ENCODE measurements around the gene CSNK2A1.
"Not testable (repeated sequence)": the region's sequence is repeated elsewhere in the genome, so short reads cannot be mapped to it uniquely, and the experiment has no call there.

The CSNK2A1 gene

DNA sequence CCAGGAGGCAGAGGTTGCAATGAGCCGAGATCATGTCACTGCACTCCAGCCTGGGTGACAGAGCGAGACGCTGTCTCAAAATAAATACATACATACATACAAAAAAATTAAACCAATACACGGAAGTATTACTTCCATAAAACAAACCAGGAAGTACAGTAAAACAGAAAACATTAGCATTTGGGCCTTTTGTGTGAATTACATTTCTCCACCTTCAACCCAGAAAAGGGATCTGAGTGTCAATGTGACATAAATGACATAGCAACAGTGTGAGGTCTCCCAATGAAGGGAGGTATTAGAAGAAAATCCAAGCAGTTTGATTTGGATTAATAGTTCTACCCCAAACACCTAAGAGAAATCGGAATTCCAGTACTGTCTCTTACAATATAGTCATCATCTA lies 10.1 kb downstream of the CSNK2A1 start:
- DNase-seq (ENCODE audit: low spot score): no peak

DNA sequence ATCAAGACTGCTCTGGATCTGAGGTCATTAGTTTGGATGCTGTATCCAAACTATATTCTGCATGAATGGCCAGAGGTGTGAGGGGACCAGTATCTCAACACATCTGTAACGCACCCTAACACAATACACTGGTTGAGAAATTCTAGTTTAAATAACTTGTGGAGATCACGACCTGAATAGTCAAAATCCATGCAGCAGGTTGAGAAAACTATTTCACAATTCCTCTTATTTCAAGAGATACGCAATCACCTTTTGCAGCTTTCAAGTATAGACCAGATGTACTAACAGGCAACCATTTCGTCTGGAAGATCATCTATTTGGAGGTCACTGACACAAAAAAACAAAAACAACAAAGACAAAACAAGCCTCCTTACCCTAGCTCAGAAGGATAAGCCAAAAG lies 11.1 kb downstream of the CSNK2A1 start:
- no peak for DNase-seq (ENCODE audit: low spot score)

DNA sequence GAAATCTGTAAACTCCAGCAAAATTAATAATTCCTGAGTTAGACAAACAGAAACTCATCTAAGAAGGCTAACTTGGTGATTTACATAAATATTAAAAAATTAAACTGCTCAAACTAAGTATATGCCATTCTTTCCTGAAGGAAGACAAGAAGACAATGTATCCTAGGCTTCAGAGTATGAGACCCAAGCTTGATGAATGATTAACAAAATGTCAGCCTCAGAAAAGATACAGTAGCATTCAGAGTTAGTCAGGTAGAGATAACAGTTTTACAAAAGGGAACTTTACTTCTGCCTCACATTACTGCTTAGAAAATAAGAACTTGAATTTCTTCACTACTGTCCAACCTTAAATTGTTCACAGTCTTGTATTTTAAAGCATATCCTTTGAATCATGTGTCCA lies 12.0 kb downstream of the CSNK2A1 start:
- DNase-seq (ENCODE audit: low spot score): no peak

DNA sequence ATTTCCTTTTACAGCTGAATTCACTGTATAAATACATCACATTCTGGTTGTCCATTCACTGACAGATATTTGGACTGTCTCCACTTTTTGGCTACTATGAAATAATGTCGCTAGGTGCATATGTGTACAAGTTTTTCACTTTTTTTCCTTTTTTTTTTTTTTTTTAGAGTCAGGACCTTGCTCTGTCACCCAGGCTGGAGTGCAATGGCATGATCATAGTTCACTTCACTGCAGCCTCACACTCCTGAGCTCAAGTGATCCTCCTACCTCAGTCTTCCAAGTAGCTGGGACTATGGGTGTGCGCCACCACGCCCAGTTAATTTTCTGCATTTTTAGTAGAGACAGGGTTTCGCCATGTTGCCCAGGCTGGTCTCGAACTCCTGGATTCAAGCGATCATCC lies 13.3 kb downstream of the CSNK2A1 start:
- no peak for DNase-seq (ENCODE audit: low spot score)

DNA sequence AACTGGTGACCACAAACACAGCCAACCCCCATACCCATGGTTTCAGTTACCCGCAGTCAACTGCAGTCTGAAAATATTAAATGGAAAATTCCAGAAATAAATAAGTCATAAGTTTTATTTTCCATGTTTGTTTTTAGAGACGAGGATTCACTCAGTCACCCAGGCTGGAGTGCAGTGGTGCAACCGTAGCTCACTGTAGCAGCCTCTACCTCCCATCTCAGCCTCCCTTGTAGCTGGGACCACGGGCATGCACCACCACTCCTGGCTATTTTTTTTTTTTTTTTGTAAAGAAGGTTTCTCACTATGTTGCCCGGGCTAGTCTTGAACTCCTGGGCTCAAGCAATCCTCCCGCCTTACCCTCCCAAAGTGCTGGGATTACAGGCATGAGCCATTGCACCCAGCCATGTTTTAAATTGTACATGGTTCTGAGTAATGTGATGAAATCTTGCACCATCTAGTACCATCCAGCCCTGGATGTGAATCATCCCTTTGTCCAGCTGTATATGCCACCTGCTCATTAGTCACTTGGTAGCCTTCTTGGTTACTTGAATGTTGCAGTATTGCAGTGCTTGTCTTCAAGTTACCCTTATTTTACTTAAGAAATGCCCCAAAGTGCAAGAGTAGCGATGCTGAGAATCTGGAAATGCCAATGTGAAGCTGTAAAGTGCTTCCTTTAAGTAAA lies 14.5 kb downstream of the CSNK2A1 start:
- DNase-seq (ENCODE audit: low spot score): peak; percentile 18

DNA sequence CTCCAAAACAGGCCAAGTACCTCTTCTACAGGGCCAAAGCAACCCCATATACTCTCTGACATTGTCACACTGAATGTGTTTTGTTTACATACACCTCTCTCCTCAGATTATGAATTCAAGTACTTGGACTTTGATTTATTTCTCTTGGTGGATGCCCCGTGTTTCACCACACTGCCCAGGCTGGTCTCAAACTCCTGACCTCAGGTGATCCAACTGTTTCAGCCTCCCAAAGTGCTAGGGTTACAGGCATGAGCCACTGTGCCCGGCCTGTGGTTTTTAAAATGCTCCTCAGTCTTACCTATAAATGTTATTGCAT lies 16.1 kb downstream of the CSNK2A1 start:
- DNase-seq (ENCODE audit: low spot score): no peak

DNA sequence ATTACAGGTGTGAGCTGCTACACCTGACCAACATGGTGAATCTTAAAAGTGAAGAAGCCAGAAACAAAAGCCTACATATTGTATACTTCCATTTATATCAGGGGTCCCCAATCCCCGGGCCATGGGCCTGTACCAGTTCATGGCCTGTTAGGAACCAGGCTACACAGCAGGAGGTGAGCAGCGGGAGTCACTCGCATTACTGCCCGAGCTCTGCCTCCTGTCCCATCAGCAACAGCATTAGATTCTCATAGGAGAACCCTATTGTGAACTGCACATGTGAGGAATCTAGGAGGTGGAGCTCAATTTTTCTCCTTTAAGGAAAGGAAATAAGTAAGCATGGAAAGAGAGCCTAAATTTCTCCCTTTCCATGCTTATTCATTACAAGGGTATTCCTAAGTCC lies 21.7 kb downstream of the CSNK2A1 start:
- DNase-seq (ENCODE audit: low spot score): no peak

DNA sequence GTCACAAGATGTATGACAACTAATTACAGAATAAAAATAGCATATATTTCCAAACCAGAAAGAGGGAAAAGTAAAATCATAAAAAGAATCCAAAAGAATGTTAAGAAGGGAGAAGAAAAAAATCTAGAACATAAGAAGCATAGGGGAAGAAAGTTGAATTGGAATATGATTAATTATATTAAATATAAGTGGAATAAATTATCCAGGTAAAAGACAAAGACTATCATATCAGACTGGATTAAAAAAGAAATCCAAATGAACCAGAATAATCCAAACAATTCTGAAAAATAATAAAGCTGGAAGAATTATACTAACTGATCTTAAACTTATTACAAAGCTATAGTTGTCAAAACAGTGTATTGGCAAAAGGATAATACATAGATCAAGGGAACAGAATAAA lies 23.6 kb downstream of the CSNK2A1 start:
- no peak for DNase-seq (ENCODE audit: low spot score)

DNA sequence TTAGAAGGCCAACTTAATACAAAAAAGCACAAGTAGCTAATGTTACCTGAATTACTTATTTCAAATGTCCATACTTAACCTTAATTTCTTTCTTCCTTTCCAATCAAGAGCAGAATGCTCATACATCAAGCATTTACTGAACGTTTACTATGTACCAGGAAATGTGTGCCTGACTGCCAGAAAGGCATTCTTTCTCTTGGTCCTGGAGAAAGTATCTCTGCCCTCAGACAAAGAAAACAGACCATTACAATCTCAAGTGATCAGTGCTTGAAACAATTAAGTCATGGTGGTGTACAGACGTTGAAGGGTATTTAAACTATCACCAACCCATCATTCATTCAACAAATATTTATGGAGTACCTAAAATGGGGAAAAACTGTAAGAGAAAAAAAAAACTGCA lies 26.4 kb downstream of the CSNK2A1 start:
- DNase-seq (ENCODE audit: low spot score): no peak

DNA sequence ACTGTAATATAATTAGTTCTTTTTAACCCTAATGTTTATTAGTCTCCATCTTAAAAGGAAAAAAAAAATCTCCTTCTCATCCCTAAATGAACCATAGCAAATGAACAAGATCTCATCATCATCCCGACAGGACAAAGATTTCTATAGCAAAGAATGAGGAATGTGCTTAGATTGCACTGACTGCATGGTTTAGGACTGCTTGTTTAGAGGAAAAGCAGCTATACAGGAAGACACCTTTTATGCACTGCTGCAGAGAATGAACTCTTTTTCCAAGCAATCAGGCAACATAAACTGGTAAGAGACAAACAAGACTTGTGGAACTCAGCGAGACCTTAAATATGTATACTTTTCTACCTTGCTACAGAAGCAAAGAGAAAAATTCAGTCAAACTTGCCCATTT lies 26.8 kb downstream of the CSNK2A1 start:
- DNase-seq (ENCODE audit: low spot score): no peak

DNA sequence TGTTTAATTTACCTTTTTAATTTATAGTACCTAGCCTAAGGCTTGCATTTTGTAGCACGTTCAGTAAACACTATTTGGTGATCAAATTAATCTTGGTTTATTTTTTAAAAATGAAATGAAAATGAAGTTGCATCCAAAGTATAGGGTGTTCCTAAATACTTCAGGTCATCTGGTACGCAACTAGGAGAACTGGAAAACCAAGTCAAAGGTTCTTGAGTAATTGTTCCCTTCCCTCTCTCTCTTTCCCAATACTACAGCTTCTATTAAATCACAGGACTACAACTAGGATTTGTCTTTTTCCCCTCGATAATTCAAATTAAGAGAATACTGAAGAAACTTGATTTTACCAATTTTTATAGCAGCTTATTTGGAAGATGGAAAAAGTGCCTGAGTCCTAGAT lies 27.9 kb downstream of the CSNK2A1 start:
- DNase-seq (ENCODE audit: low spot score): no peak

DNA sequence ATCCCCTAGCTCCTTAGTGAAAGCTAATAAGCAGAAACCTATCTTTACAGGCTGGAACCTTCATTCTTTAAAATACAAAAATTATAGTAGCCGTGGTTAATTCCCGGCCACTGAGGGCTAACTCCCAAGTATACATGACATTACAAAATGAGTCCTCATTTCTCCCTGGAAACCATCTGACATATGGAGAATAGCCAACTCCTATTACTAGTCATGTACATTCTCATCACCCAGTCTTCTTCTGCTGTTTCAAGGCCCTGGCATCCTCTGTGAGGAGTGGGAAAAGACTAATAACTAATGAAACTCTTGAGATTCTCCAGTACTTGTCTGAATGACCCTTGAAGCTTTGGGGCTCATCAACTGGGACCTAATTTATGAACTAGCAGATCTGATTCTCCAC lies 30.2 kb downstream of the CSNK2A1 start:
- DNase-seq (ENCODE audit: low spot score): no peak

DNA sequence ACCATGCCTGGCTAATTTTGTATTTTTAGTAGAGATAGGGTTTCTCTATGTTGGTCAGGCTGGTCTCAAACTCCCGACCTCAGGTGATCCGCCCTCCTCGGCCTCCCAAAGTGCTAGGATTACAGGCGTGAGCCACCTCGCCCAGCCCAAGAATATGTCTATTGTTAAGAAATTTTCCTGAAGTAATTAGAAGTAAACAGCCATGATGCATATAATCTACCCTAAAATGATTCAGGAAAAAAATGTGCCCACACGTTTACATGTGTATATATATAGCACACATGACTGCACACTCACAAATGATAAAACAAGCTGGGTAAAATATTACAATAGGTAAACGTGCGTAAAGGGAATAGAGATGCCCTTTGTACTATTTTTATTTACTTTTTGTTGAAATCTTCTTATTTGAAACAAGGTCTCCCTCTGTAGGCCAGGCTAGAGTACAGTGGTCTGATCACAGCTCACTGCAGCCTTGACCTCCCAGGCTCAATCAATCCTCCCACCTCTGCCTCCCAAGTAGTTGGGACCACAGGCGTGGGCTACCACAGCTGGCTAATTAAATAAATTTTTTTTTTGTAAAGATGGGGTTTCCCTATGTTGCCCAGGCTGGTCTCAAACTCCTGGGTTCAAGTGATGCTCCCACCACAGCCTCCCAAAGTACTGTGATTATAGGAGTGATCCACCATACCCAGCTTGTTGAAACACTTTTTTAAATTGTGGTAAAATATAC lies 33.1 kb downstream of the CSNK2A1 start:
- DNase-seq (ENCODE audit: low spot score): not testable (repeated sequence)

DNA sequence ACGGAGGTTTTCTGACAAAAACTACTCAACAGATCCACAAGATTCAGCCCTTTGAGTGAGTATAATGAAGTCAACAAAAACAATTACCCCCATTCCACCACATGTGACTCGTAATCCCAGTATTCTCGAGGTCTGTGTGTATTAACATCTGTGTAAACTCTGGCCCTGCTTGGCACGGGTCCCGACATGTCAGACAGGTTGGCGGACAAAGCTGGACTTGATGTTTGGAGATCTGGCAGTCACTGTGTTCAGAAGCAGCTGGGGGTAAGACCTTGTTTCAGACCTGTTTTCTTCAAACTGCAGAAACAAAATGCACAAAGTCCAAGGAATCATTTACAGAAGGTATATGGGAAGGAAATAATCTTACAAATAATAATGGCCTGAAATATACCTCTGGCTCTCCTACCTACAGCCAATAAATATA lies 35.2 kb downstream of the CSNK2A1 start:
- DNase-seq (ENCODE audit: low spot score): not testable (repeated sequence)

DNA sequence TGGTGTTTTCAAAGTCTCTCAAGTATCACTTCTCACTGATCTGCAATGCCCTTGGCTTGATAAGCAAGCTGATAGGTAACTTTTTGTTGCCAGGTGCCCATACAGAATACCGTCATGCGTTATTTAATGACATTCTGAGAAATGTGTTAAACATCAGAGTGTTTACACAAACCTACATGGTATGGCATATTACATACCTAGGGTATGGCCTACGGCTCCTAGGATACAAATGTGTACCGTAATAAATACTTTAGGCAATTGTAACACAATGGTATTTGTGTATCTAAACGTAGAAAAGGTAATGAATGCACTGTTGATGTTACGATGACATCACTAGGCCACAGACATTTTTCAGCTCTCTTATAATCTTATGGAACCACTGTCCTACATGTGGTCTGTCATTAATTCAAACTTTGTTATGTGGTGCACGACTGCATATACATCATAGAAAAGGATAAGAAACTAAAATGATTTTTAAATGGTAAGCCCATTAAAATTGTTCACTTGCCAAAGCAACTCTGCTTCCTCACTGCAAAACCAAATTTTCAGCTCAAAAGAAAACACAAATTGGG lies 35.7 kb downstream of the CSNK2A1 start:
- no peak for DNase-seq (ENCODE audit: low spot score)

DNA sequence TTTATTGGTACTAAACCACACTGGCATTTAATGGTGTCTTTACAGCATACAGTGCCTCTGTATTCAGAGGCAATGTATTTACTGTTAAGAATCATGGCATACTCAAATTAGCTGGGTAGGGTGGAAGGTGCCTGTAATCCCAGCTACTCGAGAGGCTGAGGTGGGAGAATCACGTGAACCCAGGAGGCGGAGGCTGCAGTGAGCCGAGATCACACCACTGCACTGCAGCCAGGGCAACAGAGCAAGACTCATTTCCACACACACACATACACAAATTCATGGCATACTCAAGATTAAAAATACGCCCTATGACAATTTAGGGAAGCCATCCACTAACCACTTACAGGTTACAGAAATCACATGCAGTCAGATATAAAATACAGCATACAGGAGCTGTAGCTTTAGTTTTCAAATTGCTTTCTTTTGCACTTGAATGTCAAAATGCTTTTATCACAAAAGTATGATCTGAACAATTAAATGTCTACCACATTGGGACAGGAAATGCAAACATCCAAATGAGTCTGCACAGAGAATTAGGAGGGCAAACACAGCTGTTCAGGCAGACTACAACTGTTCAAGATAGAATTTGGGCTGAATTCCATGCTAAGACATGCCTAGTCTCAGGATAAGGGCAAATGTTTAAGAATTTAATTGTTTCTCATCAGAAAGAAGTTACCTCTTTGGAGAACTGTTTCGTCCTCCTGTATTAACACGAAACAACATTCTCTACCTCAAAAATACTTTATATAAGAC lies 36.4 kb downstream of the CSNK2A1 start:
- DNase-seq (ENCODE audit: low spot score): no peak

DNA sequence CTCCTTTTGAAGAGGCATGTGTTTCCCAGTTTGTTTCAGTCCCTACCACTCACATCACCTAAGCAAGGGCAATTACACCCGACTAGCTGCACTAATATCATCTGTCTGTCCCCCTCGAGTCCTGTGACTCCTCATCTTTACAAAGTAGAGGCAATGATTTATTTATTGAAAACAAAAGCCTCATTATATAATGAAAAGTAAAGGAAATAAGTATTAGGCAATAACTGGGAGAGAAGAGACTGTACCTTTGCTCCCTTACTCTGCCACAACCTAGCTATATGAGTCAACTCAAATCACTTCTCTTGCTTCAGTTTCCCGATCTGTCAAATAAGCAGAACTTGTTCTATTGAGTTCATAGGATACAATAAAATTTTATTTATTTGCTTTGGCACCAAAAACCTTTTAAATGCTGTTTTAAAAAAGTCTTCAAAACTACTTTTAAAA lies 38.9 kb downstream of the CSNK2A1 start:
- no peak for DNase-seq (ENCODE audit: low spot score)

DNA sequence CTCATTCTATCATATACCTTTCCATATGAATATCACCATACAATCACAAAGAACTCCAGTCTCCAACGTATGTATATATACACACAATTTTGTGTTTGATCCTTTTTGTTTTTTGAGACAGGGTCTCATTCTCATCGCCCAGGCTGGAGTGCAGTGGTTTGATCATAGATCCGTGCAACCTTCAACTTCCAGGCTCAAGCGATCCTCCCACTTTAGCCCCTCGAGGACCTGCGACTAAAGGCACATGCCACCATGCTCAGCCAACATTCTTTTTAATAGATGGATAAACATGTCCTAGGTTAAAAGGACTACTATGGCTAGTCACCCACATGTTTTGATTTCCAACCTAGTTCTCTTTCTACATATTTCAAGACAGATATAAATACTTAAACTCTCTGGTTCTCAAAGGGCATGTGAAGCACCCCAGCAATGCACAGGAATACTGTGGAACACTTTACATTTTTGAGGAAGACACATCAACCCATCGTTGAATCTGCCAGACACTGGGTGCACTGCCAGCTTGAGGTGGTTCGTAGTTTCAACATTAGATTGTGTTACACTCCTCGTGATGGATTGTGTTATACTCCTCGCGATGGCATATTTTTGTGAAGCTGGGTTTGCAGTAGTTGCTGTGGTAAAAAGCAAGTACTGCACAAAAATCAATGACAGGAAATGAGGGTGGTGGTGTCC lies 40.4 kb downstream of the CSNK2A1 start:
- no peak for DNase-seq (ENCODE audit: low spot score)

DNA sequence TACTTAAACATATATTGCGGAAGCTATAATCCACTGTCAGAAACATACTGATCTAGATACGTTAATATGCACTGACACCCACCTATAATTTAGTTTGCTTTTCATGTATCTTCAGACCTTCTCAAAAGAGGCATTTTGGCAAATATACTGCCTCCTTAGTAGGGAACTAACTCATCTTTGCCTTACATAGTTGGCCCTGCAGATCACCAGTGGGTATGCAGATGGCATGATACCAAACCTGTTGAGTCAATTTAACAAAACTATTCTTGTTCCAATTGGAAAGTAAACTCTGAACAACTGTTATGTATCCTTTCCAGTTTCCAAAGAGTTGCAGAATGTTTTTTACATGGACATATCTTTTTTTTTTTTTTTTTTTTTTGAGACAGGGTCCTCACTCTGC lies 45.6 kb downstream of the CSNK2A1 start:
- DNase-seq (ENCODE audit: low spot score): no peak

DNA sequence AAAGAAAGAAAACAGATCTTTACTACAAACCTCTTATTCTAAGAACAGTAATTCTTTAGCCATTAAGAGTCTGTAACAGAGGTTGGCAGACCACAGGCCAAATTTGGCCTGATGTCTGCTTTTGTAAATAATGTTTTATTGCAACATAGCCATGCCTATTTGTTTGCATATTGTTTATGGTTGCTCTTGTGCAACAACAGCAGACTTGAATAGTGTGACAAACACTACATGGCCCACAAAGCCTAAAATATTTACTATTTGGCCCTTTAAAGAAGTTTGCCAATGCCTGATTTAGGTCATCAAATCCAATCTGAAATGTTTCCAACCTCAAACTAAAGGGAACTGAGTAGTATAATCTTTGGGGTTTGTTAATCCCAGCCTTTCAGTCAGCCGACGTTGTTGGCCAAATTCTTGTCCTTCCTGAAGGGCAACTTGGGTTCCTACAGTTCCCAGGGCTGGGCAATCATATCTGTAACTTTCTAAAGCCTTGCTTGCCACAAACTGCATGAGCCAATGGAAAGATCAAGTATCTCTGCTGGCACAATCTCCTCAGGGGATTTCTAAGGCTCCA lies 47.4 kb downstream of the CSNK2A1 start:
- DNase-seq (ENCODE audit: low spot score): no peak

DNA sequence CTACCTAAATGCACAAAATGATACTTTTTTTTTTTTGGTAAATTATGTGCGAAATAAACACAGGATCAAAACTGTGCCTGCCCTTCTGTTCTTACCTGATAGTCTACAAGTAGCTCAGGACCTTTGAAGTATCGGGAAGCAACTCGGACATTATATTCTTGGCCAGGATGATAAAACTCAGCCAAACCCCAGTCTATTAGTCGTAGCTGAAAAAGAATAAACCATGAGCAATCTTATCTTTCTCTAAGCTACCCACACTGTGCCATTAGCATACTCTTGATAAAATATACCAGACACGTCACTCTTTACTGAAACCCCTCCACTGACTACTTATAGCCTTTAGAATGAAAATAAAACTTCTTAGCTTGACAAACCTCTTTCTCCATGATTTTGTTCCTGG lies 51.4 kb downstream of the CSNK2A1 start:
- no peak for DNase-seq (ENCODE audit: low spot score)

DNA sequence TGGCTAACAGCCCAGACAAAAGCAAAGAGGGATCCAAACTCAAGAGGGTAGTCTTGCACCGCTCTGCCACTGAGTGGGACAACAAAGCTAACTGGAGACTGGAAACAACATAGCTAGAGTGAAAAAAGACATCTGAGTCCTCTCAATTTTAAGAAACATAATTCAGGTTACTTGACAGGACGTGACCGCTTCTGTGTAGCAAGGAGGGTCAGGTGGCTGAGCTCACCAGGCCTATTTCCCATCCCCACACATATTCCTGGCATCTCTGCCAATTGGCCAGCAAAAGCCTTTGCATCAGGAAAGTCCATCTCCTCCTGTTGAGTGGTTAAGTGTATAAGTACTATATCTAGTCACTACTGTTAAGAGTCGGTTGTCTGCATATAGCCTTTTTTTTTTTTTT lies 55.9 kb downstream of the CSNK2A1 start:
- no peak for DNase-seq (ENCODE audit: low spot score)
